GM06990 (cell line): ENCODE results near the gene PNPLA8.

ENCODE experiments used
- DNase-seq: peaks from one replicate; pipeline ENCODE4 v3.0.0-alpha.2; 2011; ENCODE audit not compliant: insufficient read length; ENCODE audit errors: extremely low read depth
- H3K27me3 ChIP-seq: replicated peaks from 2 replicates; pipeline ENCODE4 v1.6.0; 2011; ENCODE audit warnings: low read length; ENCODE audit not compliant: control insufficient read depth, insufficient read depth
- H3K36me3 ChIP-seq: 2 replicates; pipeline ENCODE4 v1.5.1; 2011; ENCODE audit warnings: low read length; ENCODE audit not compliant: control insufficient read depth, insufficient read depth
- H3K4me3 ChIP-seq: replicated peaks from 2 replicates; pipeline ENCODE4 v1.5.1; 2011; ENCODE audit warnings: low read depth, mild to moderate bottlenecking, control low read depth, low read length
- CTCF ChIP-seq: IDR thresholded peaks from 2 replicates; pipeline ENCODE4 v1.5.1; 2011; ENCODE audit warnings: low read length, control low read depth, mild to moderate bottlenecking, inconsistent platforms; ENCODE audit not compliant: insufficient read depth, poor library complexity, severe bottlenecking

PNPLA8 gene

GRCh38 chr7:108448584-108449505, 77.1 kb downstream of the PNPLA8 start:
- no peak overlapping the region for H3K4me3 ChIP-seq
- no peaks in the 10 kb centered on the region for H3K27me3 ChIP-seq
- DNase-seq = no peak
- no peak for TF ChIP-seq CTCF
- H3K36me3 ChIP-seq = no peaks in the 10 kb centered on the region

- H3K4me3 ChIP-seq = no peak overlapping the region
- TF ChIP-seq CTCF = no peak
- no peak for DNase-seq
- no peaks in the 10 kb centered on the region for H3K36me3 ChIP-seq
- H3K27me3 ChIP-seq = no peaks in the 10 kb centered on the region
Measured at GRCh38 chr7:108442039-108442568, 83.8 kb downstream of the PNPLA8 start.

GRCh38 chr7:108441392-108441955, 84.5 kb downstream of the PNPLA8 start:
- H3K27me3 ChIP-seq = no peaks in the 10 kb centered on the region
- no peak for TF ChIP-seq CTCF
- no peaks in the 10 kb centered on the region for H3K36me3 ChIP-seq
- no peak overlapping the region for H3K4me3 ChIP-seq
- DNase-seq = no peak

GRCh38 chr7:108440613-108441012, 85.3 kb downstream of the PNPLA8 start:
- no peaks in the 10 kb centered on the region for H3K36me3 ChIP-seq

GRCh38 chr7:108436906-108437305, 89.0 kb downstream of the PNPLA8 start:
- Histone ChIP-seq H3K27me3 (no peaks in the 10 kb centered on the region), H3K4me3 (no peak overlapping the region), H3K36me3 (no peaks in the 10 kb centered on the region)
- TF ChIP-seq CTCF = no peak
- DNase-seq = no peak

More at GRCh38 chr7:108440613-108441012, 85.3 kb downstream of the PNPLA8 start:
- no peak for TF ChIP-seq CTCF
- no peak for DNase-seq
- Histone ChIP-seq H3K27me3 (no peaks in the 10 kb centered on the region), H3K4me3 (no peak overlapping the region)
